ENCODE data around the gene HDAC3. TPM values are rescaled to one million over a fixed set of nuclear protein-coding genes. Genes with fewer than 3 reads are reported as not detected.

The HDAC3 gene
- total and polyA plus RNA-seq, 12 donors, result 53.1 to 101 (median 80.5) TPM

GRCh38 chr5:141590127-141590526 lies 46.5 kb downstream of the HDAC3 start:
- Histone ChIP-seq H3K27me3 (no peaks in the 10 kb centered on the region), H3K4me1 (replicated peaks in 1 of 2) (no peaks in the 10 kb centered on the region), H3K36me3 (replicated peaks in 1 of 2) (peaks cover 0 to 14% of the 10 kb centered on the region in 2 donors), H3K9me3 (replicated peaks in 1 of 3) (no peaks in the 10 kb centered on the region), H3K4me3 (no peak overlapping the region), H3K27ac (no peak overlapping the region)
- TF ChIP-seq, protein P1, sequence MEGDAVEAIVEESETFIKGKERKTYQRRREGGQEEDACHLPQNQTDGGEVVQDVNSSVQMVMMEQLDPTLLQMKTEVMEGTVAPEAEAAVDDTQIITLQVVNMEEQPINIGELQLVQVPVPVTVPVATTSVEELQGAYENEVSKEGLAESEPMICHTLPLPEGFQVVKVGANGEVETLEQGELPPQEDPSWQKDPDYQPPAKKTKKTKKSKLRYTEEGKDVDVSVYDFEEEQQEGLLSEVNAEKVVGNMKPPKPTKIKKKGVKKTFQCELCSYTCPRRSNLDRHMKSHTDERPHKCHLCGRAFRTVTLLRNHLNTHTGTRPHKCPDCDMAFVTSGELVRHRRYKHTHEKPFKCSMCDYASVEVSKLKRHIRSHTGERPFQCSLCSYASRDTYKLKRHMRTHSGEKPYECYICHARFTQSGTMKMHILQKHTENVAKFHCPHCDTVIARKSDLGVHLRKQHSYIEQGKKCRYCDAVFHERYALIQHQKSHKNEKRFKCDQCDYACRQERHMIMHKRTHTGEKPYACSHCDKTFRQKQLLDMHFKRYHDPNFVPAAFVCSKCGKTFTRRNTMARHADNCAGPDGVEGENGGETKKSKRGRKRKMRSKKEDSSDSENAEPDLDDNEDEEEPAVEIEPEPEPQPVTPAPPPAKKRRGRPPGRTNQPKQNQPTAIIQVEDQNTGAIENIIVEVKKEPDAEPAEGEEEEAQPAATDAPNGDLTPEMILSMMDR (IDR thresholded peaks at IDR 0.05), result no peak
- no peak for TF ChIP-seq POLR2A (IDR thresholded peaks at IDR 0.05)
- no peak for DNase-seq
- intact Hi-C loops (cut with DNase I), result no loop called here
- 64 to 74% (median 70%) methylated on average over 2 of the region's 2 CpGs for WGBS, 4 donors

DNA sequence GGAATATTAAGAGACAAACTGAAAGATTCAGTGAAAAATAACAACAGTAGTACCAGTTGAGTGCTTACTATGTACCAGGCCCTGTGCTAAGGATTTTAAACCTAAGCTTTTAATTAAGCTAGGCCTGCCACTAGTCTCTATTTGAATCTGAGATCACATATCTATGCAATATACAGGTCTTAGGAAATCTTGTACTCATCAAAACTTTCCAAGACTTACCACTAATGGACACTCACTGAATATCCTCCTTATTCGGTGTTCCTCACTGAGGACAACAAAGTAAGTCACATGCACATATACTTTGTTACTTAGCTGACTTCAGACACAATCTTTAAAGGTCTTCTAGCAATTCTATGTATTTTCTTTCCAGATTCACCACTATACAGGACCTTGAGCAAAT lies 50.4 kb downstream of the HDAC3 start:
- no peak for DNase-seq
- Histone ChIP-seq H3K4me1 (replicated peaks in 1 of 2) (no peaks in the 10 kb centered on the region), H3K4me3 (no peak overlapping the region), H3K9me3 (replicated peaks in 1 of 3) (no peaks in the 10 kb centered on the region), H3K27ac (no peak overlapping the region), H3K27me3 (no peaks in the 10 kb centered on the region), H3K36me3 (replicated peaks in 1 of 2) (peaks cover 0 to 31% of the 10 kb centered on the region in 2 donors)
- WGBS, 4 donors, result 88 to 97% (median 90%) methylated on average over 1 of the region's 1 CpG
- intact Hi-C loops (cut with DNase I), result loop anchor here (5.0 kb wide), 1 partner anchor 36 kb away; no protein-coding TSS in a partner anchor
- TF ChIP-seq, protein P1 (IDR thresholded peaks at IDR 0.05), result no peak
- TF ChIP-seq POLR2A (IDR thresholded peaks at IDR 0.05), result no peak

DNA sequence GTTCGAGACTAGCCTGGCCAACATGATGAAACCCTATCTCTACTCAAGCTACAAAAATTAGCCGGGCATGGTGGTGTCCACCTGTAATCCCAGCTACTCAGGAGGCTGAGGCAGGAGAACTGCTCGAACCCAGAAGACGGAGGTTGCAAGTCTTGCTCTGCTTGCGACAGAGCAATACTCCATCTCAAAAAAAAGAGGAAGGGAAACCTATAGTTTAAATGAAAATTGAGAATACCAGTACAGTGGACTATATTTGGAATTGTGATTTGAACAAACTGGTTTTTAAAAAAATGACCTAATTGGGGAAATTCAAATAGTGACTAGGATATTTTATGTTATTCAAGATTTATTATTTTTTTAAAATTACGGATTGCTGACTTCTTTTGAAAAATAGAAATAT lies 51.1 kb downstream of the HDAC3 start:
- 81 to 91% (median 88%) methylated on average over 6 of the region's 6 CpGs for WGBS, 4 donors

DNA sequence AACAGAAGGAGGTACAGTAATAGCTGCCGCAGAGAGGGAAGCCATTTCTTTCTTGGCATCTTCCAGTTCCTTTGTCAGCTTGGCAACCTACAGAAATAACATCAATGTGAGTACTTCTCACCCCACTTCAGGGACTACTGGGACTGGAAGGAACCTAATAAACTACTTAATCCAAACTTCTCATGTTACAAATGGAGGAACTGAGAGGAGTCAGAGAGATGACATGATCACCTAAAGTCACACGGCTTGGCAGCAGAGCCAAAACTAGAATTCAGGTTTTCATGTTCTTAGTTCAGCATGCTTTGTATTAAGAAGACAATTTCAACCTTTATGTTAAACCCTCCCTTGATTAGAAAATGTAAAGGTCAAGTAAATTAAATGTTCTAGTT lies 62.5 kb downstream of the HDAC3 start:
- WGBS, 4 donors, result 69 to 95% (median 85%) methylated on average over 2 of the region's 2 CpGs
- intact Hi-C loops (cut with DNase I), result no loop called here
- Histone ChIP-seq H3K27ac (no peak overlapping the region), H3K4me3 (no peak overlapping the region), H3K4me1 (replicated peaks in 1 of 2) (no peaks in the 10 kb centered on the region), H3K36me3 (replicated peaks in 1 of 2) (peaks cover 0 to 71% of the 10 kb centered on the region in 2 donors), H3K27me3 (no peaks in the 10 kb centered on the region), H3K9me3 (replicated peaks in 1 of 3) (no peaks in the 10 kb centered on the region)
- DNase-seq, result no peak
- TF ChIP-seq POLR2A (IDR thresholded peaks at IDR 0.05), result no peak
- TF ChIP-seq, protein P1 (IDR thresholded peaks at IDR 0.05), result no peak

More for the DNA sequence above, 51.1 kb downstream of the HDAC3 start:
- no peak overlapping the region for H3K4me3 ChIP-seq
- intact Hi-C loops (cut with DNase I), result loop anchor here (5.0 kb wide), 1 partner anchor 37 kb away; no protein-coding TSS in a partner anchor
- H3K36me3 ChIP-seq (replicated peaks in 1 of 2), result peaks cover 0 to 31% of the 10 kb centered on the region in 2 donors
- H3K27ac ChIP-seq, result no peak overlapping the region
- H3K4me1 ChIP-seq (replicated peaks in 1 of 2), result no peaks in the 10 kb centered on the region
- TF ChIP-seq POLR2A (IDR thresholded peaks at IDR 0.05), result no peak
- TF ChIP-seq, protein P1 (IDR thresholded peaks at IDR 0.05), result no peak
- H3K9me3 ChIP-seq (replicated peaks in 1 of 3), result no peaks in the 10 kb centered on the region
- H3K27me3 ChIP-seq, result no peaks in the 10 kb centered on the region
- DNase-seq, result no peak
